Ectodermal cell (in vitro differentiated cells): Measurements from ENCODE around the gene FBXW8.

ENCODE experiments used
- H3K27ac ChIP-seq: 2 replicates; pipeline ENCODE4 v1.7.0; 2013; ENCODE audit warnings: mild to moderate bottlenecking, low read depth, low read length; ENCODE audit not compliant: insufficient read depth, poor library complexity, severe bottlenecking
- H3K27me3 ChIP-seq: 2 replicates; pipeline ENCODE4 v1.7.0; 2013; ENCODE audit warnings: mild to moderate bottlenecking, low read length; ENCODE audit not compliant: insufficient read depth, control insufficient read depth, poor library complexity, severe bottlenecking
- H3K36me3 ChIP-seq: one replicate; pipeline ENCODE4 v1.7.0; 2013; ENCODE audit warnings: low read length; ENCODE audit not compliant: control insufficient read depth, insufficient read depth
- H3K4me1 ChIP-seq: one replicate; pipeline ENCODE4 v1.7.0; 2013; ENCODE audit warnings: low read length; ENCODE audit not compliant: control insufficient read depth, insufficient read depth
- H3K4me3 ChIP-seq: 2 replicates; pipeline ENCODE4 v1.7.0; 2013; ENCODE audit warnings: low read depth, low read length, control low read depth; ENCODE audit not compliant: insufficient read depth
- H3K9me3 ChIP-seq: 2 replicates; pipeline ENCODE4 v1.7.0; 2013; ENCODE audit warnings: mild to moderate bottlenecking, low read length, moderate library complexity; ENCODE audit not compliant: control insufficient read depth
- WGBS, 2 experiments: methylation state at CpG; one replicate each; pipeline ENCODE4 v1.1.7; 2013; ENCODE audit warnings: missing lambda C conversion rate in 2 of 2; 5-methylcytosine and 5-hydroxymethylcytosine counted together

Gene FBXW8

DNA sequence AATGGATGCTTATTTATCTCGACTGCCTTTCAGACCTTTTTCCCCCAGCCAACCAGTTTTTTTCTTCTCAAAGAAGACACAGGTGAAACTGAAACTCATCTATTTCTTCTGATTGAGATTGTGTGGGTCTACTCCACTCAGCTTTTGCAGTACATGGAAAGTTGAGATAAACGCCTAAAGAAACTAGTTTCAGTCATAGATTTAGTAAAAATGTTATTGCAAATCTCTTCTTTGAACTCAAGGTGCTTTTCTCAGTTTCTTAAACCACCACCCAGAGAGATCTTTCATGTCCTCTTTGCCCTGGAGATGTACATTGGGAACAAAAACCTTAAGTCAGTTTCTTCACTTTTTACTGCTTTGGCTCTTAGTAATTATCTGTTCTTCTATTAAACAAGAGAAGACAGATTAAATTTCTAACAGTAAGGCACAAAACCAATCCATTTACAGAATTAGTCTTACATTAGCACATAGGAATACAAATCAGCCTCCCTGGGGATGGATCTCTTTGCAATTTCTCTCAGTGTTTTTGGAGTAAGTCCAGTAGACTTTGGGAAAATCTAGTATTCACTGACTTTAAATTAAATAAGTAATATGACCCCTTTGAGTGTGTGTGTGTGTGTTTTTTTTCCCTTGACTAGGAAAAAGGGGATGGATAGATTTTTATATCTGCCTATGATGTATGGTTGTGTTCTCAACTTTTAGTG is 11.6 kb downstream of the FBXW8 start:
- no peaks in the 10 kb centered on the region for H3K9me3 ChIP-seq
- no peak overlapping the region for H3K27ac ChIP-seq
- H3K36me3 ChIP-seq = no peaks in the 10 kb centered on the region
- peaks cover 4% of the 10 kb centered on the region for H3K4me1 ChIP-seq
- H3K27me3 ChIP-seq = no peaks in the 10 kb centered on the region
- no peak overlapping the region for H3K4me3 ChIP-seq
- WGBS, 2 experiments = 88 to 90% methylated on average over 1 to 2 of the region's 2 CpGs

DNA sequence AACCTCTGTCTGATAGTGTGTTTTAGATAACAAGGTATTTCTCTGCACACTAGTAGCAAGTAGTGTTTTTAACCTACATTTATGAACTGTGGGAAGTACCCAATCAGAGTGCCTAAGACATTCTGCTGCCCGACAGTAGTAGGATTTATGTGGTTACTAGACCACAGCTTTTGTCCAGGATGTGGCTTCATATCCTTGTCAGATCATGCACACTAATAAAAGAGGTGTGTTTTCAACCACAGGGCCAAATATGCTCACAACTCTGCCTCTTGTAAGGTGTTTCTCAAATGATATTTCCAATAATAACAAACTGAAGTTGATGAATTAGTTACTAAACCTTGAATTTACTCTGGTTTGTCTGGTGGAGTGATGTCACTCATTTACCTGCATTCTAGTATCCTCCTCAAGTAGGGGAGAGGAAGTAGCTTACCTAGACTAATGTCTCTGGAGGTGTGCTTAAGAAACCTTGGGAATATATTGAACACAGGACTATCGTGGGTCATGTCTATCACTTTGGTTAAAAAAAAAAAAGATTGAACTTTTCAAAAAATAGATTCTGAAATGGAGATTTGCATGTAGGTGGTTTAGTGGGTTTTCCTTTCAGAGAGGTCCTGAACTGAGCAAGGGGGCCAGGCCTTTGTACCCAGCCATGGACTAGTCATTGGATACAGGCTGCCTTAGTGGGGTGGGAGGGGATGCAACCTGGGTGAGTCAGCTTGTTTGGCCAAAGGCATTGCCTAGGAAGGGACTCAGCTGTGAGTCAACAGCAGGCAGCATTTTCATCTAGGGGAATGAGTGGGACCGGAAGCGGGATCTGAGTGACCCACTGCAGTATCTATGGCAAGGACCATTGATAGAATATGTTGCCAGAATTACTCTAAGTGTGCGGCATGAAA is 14.1 kb downstream of the FBXW8 start:
- no peaks in the 10 kb centered on the region for H3K27me3 ChIP-seq
- H3K36me3 ChIP-seq = no peaks in the 10 kb centered on the region
- H3K27ac ChIP-seq = no peak overlapping the region
- 74 to 76% methylated on average over 5 of the region's 5 CpGs for WGBS, 2 experiments
- no peaks in the 10 kb centered on the region for H3K9me3 ChIP-seq
- peaks cover 4% of the 10 kb centered on the region for H3K4me1 ChIP-seq
- no peak overlapping the region for H3K4me3 ChIP-seq

DNA sequence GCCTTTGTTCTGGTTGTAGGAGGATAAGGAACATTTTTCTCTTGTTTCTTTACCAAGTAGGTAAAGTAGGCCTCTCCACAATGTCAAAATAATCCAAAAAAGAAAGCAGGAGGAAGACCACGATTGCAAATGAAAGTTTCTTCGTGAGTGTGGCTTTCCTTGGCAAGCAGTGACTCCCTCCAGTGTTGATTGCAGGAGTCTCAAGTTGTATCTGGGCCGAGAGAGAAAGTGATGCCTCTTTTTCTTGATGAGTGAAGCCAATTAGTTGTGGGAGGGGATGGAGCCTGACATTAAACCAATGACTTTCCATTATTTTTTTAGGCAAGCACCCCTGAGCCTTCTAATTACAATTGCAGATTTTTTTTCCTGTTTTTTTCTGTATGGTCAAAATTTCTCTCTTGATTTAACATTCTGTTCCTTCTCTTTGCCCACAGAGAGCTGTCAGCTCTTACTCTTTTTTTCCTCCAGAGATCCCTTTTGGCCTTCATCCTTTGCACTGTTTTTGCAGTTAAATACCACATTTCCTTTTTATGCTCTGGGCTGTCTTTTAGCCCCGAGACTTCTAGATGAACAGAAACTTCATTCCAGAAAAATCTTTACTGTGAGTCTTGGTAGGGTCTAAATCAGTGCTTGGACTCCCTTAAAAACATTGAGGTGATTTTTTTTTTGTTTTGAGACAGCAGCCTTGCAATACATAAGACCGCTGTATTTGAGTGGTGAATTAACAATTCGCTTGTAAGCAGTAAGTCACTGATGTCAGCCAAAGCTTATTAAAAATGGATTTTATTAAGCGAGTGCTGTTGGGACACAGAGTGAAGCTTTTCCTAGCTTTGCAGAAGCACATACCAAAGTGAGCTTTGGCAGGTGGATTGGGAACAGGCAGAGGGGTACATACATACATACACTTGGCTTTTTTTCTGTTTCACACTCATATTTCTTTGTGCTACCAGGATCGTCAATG is 15.8 kb downstream of the FBXW8 start:
- peaks cover 4% of the 10 kb centered on the region for H3K4me1 ChIP-seq
- no peak overlapping the region for H3K4me3 ChIP-seq
- no peaks in the 10 kb centered on the region for H3K9me3 ChIP-seq
- 88 to 92% methylated on average over 8 of the region's 8 CpGs for WGBS, 2 experiments
- H3K27ac ChIP-seq = no peak overlapping the region
- no peaks in the 10 kb centered on the region for H3K36me3 ChIP-seq
- no peaks in the 10 kb centered on the region for H3K27me3 ChIP-seq

DNA sequence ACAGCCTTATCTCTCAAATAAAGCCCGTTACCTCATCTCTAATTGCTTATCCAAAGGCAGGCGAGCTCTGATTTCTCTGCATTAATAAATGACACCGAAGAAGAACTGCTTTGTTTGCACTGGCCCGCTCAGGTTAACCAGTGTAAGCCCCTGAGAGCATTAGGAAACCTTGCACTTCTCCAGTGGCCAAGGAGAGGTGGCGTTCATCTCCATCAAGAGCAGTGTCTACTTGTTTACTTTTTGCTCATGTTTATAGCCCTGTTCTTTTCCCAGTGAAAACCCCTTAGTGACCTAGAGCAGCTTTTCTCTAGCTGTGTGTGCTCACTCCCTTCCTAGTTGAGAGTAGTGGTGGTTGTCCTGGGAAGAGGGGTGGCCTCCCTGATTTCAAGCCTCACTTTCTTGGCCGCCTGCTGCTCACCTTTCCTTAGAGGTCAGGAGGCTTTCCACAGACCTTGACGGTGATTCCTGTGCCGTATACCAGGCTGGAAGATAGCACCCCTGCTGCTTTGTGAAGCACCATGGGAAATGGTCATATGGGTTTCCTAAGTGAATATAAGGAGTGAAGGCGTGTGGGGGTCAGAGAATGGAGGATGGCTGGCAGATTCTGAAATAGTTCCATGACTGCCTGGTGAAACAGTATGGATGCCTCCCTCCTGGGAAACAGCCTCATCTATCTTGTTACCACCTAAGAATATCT is 16.6 kb downstream of the FBXW8 start:
- WGBS, 2 experiments = 82 to 85% methylated on average over 9 of the region's 9 CpGs
- Histone ChIP-seq H3K27ac (no peak overlapping the region), H3K4me3 (no peak overlapping the region), H3K4me1 (peaks cover 4% of the 10 kb centered on the region), H3K9me3 (no peaks in the 10 kb centered on the region), H3K27me3 (no peaks in the 10 kb centered on the region), H3K36me3 (no peaks in the 10 kb centered on the region)

DNA sequence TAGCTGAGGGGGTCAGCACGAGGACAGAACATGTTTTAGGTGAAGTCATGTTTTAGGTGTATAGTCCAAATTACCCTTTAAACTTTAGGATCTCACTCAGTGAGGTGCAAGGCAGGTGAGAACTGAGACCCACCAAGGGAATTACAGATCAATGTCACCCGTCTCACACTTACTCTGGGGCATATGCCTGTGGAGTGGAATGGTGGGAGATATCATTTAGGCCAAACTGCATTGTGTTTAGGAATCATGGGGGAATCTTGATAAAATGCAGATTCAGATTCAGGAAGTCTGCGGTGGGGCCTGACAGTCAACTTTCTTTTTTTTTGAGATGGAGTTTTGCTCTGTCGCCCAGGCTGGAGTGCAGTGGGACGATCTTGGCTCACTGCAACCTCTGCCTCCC is 17.8 kb downstream of the FBXW8 start:
- H3K4me3 ChIP-seq = no peak overlapping the region
- H3K27me3 ChIP-seq = no peaks in the 10 kb centered on the region
- peaks cover 4% of the 10 kb centered on the region for H3K4me1 ChIP-seq
- no peaks in the 10 kb centered on the region for H3K36me3 ChIP-seq
- H3K27ac ChIP-seq = no peak overlapping the region
- H3K9me3 ChIP-seq = no peaks in the 10 kb centered on the region
- WGBS, 2 experiments = 95% methylated on average over 5 of the region's 5 CpGs

DNA sequence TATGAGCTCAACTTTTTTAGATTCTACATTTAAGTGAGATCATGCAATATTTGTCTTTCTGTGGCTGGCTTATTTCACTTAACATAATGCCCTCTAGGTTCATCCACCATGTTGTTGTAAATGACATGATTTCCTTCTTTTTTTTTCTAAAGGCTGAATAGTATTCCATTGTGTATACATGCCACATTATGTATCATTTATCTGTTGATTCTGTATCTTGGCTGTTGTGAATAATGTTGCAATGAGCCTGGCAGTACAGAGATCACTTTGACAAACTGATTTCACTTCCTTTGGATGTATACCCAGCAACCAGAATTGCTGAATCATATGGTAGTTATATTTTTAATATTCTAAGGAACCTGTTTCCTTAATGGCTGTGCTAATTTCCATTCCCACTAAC is 19.1 kb downstream of the FBXW8 start:
- H3K4me3 ChIP-seq = no peak overlapping the region
- H3K27me3 ChIP-seq = no peaks in the 10 kb centered on the region
- no peak overlapping the region for H3K27ac ChIP-seq
- no peaks in the 10 kb centered on the region for H3K9me3 ChIP-seq
- H3K4me1 ChIP-seq = peaks cover 4% of the 10 kb centered on the region
- peaks cover 3% of the 10 kb centered on the region for H3K36me3 ChIP-seq

DNA sequence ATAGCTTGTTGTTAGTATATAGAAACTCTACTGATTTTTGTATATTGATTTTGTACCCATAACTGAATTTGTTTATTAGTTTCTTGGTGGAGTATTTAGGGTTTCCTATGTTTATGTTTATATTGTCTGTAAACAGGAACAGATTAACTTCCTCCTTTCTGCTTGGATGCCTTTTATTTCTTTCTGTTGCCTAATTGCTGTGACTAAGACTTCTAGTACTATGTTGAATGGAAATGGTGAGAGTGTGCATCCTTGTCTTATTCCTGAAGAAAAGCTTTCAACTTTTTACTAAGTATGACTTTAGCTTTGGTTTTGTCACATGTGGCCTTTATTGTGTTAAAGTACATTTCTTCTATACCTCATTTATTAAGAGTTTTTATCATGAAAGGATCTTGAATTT is 20.9 kb downstream of the FBXW8 start:
- no peaks in the 10 kb centered on the region for H3K4me1 ChIP-seq
- no peak overlapping the region for H3K4me3 ChIP-seq
- H3K36me3 ChIP-seq = peaks cover 15% of the 10 kb centered on the region
- no peaks in the 10 kb centered on the region for H3K9me3 ChIP-seq
- no peak overlapping the region for H3K27ac ChIP-seq
- H3K27me3 ChIP-seq = no peaks in the 10 kb centered on the region

DNA sequence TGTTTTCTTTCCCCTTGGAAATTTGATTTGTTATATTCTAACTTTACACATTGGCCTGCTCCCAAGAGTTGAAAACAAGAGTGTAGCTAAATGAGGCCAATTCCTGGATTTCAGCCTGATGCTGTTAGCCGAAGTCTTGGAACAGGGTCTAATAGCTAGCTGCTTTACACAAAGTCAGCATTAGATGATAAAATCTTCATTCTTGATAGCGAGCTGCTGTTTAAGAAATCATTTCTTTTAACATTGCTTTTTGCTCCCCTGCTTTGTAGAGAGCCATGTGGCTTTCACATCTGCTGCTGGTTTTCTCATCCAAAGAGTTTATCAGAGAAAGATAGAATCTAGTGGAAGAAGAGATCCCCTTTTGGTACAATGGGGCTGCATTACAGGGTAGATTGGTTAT is 22.3 kb downstream of the FBXW8 start:
- Histone ChIP-seq H3K4me3 (no peak overlapping the region), H3K36me3 (peaks cover 20% of the 10 kb centered on the region), H3K27ac (no peak overlapping the region), H3K9me3 (no peaks in the 10 kb centered on the region), H3K4me1 (no peaks in the 10 kb centered on the region), H3K27me3 (no peaks in the 10 kb centered on the region)
- 93 to 94% methylated on average over 2 of the region's 2 CpGs for WGBS, 2 experiments

DNA sequence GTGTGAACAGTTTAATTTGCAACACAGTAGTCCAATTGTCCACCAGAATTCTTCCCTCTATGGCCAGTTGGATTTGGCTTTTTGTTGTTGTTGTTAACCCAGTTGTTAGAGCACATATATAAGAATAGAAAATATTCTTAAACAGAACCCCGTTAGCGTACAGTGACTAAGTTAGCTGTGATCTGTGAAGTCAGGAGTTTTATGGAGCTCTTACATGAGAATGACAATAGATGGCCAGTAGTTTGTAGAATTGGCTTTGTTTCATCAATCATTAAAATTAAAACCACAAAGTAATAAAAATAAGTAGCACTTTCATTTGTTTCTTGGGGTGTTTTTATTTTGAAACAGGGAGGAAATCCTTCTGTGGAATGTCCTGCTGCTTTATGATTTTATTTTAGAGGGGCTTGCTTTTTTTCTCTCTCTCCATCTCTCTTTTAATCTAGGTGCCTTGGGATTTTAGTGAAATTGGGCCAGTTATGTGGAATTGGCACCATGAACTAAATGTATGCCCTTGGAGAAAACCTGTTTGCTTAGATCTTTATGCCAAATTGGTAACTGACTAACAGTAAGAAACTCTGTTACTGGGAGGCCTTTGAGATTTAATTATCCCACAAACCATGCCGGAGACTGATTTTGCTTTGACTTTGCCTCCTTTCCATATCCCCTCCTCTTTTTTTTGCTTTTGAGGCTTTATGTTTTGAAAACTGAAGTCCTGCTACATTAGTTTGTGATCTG is 22.9 kb downstream of the FBXW8 start:
- Histone ChIP-seq H3K4me1 (no peaks in the 10 kb centered on the region), H3K36me3 (peaks cover 20% of the 10 kb centered on the region), H3K4me3 (no peak overlapping the region), H3K27me3 (no peaks in the 10 kb centered on the region), H3K9me3 (no peaks in the 10 kb centered on the region), H3K27ac (no peak overlapping the region)
- 86 to 98% methylated on average over 1 to 3 of the region's 3 CpGs for WGBS, 2 experiments
